Upper lobe of right lung (tissue), 1 donor: ENCODE data around the gene SLC41A1. TPM values are rescaled to one million over a fixed set of nuclear protein-coding genes. Genes with fewer than 3 reads are reported as not detected.
"Not testable (repeated sequence)": the region's sequence is repeated elsewhere in the genome, so short reads cannot be mapped to it uniquely, and the experiment has no call there.

ENCODE experiments used
- ATAC-seq: fragments of 200-7000 bp; cut with Tn5 transposase; one replicate; pipeline ENCODE4 v1.9.1; 2020; ENCODE audit warnings: mild to moderate bottlenecking, moderate library complexity
- DNase-seq: peaks from one replicate; pipeline ENCODE4 v3.0.0-alpha.2; 2020
- H3K27ac ChIP-seq: fragments of 200-600 bp; one replicate; pipeline ENCODE4 v1.8.0; 2022
- H3K27me3 ChIP-seq: fragments of 200-600 bp; one replicate; pipeline ENCODE4 v1.8.0; 2022; ENCODE audit warnings: mild to moderate bottlenecking
- H3K36me3 ChIP-seq: fragments of 200-600 bp; one replicate; pipeline ENCODE4 v1.8.0; 2022
- H3K4me1 ChIP-seq: fragments of 200-600 bp; one replicate; pipeline ENCODE4 v1.8.0; 2022
- H3K4me3 ChIP-seq: fragments of 200-600 bp; one replicate; pipeline ENCODE4 v1.8.0; 2022; ENCODE audit warnings: mild to moderate bottlenecking
- H3K9me3 ChIP-seq: fragments of 200-600 bp; one replicate; pipeline ENCODE4 v1.8.0; 2022
- intact Hi-C: fragments of 100-400 bp; cut with DNase I; formaldehyde crosslinking; loops from one replicate; pipeline ENCODE4 v1.11.0; 2022
- long read RNA-seq: library from polyadenylated mRNA; unstranded; transcript quantifications from one replicate; pipeline ENCODE4 v2.0.0, GENCODE V29; 2021
- total RNA-seq: library from RNA; stranded (reverse); fragmentation: NEBNext Ultra II Directional; extraction: Animal tissue kit (Norgen Biotek cat#: 25700); gene quantifications from one replicate; pipeline ENCODE4 v1.2.1, GENCODE V29; 2021
- TF ChIP-seq, protein P1 (sequence below): fragments of 200-600 bp; IDR thresholded peaks from one replicate; pipeline ENCODE4 v1.8.0; 2022; ENCODE audit warnings: antibody characterized with exemption
- donor health status: DM: no; HTN: yes; CAD: no; lungs with severe emphysema.

Gene SLC41A1
- 35.8 TPM for total RNA-seq
- long read RNA-seq, full-length matches to known transcripts: 19 of 39 reads
- long read RNA-seq, partial matches to known transcripts: 6 of 39 reads
- long read RNA-seq, other reads (novel, unspliced or antisense): 14 of 39 reads

DNA sequence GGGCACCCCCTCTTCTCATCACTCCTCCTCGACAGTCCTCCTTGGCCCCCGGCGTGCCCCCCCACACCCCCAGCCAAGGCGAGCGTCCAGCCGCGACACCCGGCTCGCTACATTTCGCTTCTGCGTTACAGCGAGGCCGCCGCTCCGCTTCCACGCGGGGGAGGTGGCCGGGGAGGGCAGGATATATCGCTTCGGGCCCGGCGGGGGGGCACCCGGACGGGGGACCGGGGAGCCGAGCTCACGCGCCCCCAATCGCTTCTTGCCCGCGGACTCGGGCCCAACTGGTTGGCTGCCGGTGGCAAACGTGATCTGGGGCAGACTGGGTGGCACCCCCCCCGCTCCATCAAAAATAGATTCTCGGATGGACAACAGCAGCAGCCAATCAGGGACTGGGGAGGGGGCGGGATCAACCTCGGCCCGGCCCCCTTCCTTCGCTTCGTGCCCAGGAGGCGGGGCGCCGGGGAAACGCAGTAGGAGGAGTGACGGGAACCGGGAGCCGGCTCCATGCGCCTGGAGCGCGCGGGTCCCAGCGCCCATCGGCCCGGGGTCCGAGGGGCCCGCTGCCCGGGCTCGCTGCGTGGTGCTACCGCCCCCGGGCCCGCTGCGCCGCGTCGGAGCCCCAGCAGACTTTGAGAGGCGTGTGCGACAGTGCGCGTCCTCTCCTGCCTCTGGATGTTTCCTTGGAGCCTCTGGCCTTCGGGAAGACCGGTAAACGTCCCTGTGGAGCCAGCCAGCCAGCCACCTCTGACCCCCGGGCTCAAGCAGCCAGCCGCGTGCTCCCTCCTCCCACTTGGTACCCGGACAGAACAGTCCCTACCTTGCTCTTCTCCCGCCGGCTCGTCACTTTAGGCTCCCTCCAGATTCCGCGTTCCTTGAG is at the start of gene SLC41A1:
TSS of gene SLC41A1 (minus strand) at position 321 of the 877 bp plus-strand sequence. CDS start 2,757 bp downstream, outside the sequence.
- H3K9me3 ChIP-seq: no peaks in the 10 kb centered on the region
- peak within 1 kb of the TSS; percentile 96 for H3K4me3 ChIP-seq
- peaks cover 32% of the 10 kb centered on the region for H3K4me1 ChIP-seq
- TF ChIP-seq, protein P1, sequence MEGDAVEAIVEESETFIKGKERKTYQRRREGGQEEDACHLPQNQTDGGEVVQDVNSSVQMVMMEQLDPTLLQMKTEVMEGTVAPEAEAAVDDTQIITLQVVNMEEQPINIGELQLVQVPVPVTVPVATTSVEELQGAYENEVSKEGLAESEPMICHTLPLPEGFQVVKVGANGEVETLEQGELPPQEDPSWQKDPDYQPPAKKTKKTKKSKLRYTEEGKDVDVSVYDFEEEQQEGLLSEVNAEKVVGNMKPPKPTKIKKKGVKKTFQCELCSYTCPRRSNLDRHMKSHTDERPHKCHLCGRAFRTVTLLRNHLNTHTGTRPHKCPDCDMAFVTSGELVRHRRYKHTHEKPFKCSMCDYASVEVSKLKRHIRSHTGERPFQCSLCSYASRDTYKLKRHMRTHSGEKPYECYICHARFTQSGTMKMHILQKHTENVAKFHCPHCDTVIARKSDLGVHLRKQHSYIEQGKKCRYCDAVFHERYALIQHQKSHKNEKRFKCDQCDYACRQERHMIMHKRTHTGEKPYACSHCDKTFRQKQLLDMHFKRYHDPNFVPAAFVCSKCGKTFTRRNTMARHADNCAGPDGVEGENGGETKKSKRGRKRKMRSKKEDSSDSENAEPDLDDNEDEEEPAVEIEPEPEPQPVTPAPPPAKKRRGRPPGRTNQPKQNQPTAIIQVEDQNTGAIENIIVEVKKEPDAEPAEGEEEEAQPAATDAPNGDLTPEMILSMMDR: no peak
- intact Hi-C loops: no loop called here
- peaks cover 13% of the 10 kb centered on the region for H3K36me3 ChIP-seq
- H3K27ac ChIP-seq: peak within 1 kb of the TSS; percentile 82
- no peaks in the 10 kb centered on the region for H3K27me3 ChIP-seq
- DNase-seq (peak; percentile 95), ATAC-seq (peak; percentile 97)

GRCh38 chr1:205861540-205861939 is 48.5 kb upstream of the SLC41A1 start:
- H3K27me3 ChIP-seq: no peaks in the 10 kb centered on the region
- no peak overlapping the region for H3K27ac ChIP-seq
- TF ChIP-seq, protein P1: no peak
- intact Hi-C loops: no loop called here
- H3K4me1 ChIP-seq: no peaks in the 10 kb centered on the region
- no peak for ATAC-seq
- no peak for DNase-seq
- no peak overlapping the region for H3K4me3 ChIP-seq
- H3K36me3 ChIP-seq: no peaks in the 10 kb centered on the region
- no peaks in the 10 kb centered on the region for H3K9me3 ChIP-seq

- H3K27me3 ChIP-seq: no peaks in the 10 kb centered on the region
- TF ChIP-seq, protein P1: peak; percentile 8
- no peak overlapping the region for H3K4me3 ChIP-seq
- no peak overlapping the region for H3K27ac ChIP-seq
- ATAC-seq (no peak), DNase-seq (no peak)
- intact Hi-C loops: no loop called here
- no peaks in the 10 kb centered on the region for H3K4me1 ChIP-seq
- no peaks in the 10 kb centered on the region for H3K9me3 ChIP-seq
- H3K36me3 ChIP-seq: no peaks in the 10 kb centered on the region
Measured at GRCh38 chr1:205858141-205858961, 45.4 kb upstream of the SLC41A1 start.

- DNase-seq, H3K4me1 ChIP-seq, H3K27me3 ChIP-seq, ATAC-seq, H3K9me3 ChIP-seq, H3K27ac ChIP-seq, H3K36me3 ChIP-seq, H3K4me3 ChIP-seq, intact Hi-C loops: not testable (repeated sequence)
Measured at GRCh38 chr1:205857501-205857900, 44.5 kb upstream of the SLC41A1 start.

GRCh38 chr1:205856433-205856832 is 43.4 kb upstream of the SLC41A1 start:
- TF ChIP-seq, protein P1: no peak
- ATAC-seq (no peak), DNase-seq (no peak)
- Histone ChIP-seq H3K4me1 (no peaks in the 10 kb centered on the region), H3K27ac (no peak overlapping the region), H3K9me3 (no peaks in the 10 kb centered on the region), H3K36me3 (no peaks in the 10 kb centered on the region), H3K4me3 (no peak overlapping the region), H3K27me3 (no peaks in the 10 kb centered on the region)
- intact Hi-C loops: no loop called here

DNA sequence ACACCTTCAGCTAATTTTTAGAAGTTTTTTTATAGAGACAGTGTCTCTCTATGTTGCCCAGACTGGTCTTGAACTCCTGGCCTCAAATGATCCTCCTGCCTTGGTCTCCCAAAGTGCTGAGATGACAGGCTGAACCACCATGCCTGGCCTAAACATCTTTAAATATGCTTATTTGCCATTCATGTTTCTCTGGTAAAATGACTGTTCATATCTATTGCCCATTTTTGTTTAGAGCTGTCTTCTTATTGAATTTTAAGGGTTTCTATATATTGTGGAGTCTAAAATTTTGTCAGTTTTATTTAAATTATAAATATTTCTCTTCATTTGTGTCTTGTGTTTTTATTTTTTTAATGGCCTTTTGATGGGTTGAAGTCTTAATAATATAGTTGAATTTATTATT is 40.0 kb upstream of the SLC41A1 start:
- Histone ChIP-seq H3K4me1 (peaks cover 9% of the 10 kb centered on the region), H3K27ac (no peak overlapping the region), H3K27me3 (no peaks in the 10 kb centered on the region), H3K4me3 (no peak overlapping the region), H3K9me3 (no peaks in the 10 kb centered on the region), H3K36me3 (no peaks in the 10 kb centered on the region)
- ATAC-seq (no peak), DNase-seq (no peak)
- TF ChIP-seq, protein P1: no peak
- intact Hi-C loops: no loop called here
